ENCODE data around the gene PXDN.

Gene PXDN

DNA sequence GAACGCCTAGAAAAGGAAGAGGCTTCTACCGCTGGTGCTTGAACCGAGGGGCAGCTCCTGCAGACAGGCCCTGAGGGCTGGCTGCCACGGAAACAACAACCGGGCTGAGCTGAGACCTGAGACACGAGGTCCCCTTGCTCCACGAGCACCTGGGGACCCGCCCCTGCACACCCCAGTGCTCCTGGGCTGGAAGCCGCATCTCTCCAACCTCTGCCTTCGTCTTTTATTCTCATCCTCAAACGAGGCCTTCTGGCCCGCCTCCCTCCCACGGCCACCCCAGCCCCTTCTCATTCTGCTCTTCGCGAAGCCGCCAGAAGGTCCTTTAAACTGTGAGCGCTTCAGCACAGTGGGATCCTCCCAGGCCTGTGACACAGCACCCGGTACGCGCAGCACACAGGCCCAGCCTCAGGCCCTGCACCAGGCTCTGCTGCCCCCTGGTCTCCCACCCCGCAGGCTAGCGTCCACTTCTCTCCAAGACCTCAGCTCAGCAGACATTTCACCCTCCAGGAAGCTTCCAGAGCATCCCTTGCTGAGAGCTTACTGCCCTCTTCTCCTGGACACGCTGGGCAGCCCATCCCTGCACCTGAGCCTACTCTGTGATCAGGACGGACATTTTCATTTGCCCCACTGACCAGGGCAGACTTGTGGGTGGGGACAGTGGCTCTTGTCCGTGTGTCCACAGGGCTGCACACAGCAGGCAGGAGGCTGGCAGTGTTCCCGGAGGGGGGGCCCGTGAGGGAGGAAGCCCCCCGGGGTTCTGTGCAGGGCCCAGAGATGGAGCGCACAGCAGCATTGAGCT, 149.7 kb downstream of the PXDN start:
- Histone ChIP-seq H3K9me3 (ENCODE audit: control insufficient read depth, low read length) (no peaks in the 10 kb centered on the region), H3K4me3 (ENCODE audit: insufficient read depth, low read depth, low read length, poor library complexity, severe bottlenecking) (no peak overlapping the region), H3K27me3 (replicated peaks; ENCODE audit: control insufficient read depth, insufficient read depth, low read length, poor library complexity, severe bottlenecking) (no peaks in the 10 kb centered on the region), H3K36me3 (ENCODE audit: control insufficient read depth, insufficient read depth, low read length) (no peaks in the 10 kb centered on the region), H3K4me1 (ENCODE audit: control insufficient read depth, insufficient read depth, low read length, poor library complexity, severe bottlenecking) (no peaks in the 10 kb centered on the region), H3K27ac (ENCODE audit: insufficient read depth, low read length, poor library complexity, severe bottlenecking) (no peak overlapping the region)
- no peak for DNase-seq

- Histone ChIP-seq H3K27me3 (replicated peaks; ENCODE audit: control insufficient read depth, insufficient read depth, low read length, poor library complexity, severe bottlenecking) (no peaks in the 10 kb centered on the region), H3K9me3 (ENCODE audit: control insufficient read depth, low read length) (no peaks in the 10 kb centered on the region), H3K4me1 (ENCODE audit: control insufficient read depth, insufficient read depth, low read length, poor library complexity, severe bottlenecking) (no peaks in the 10 kb centered on the region), H3K27ac (ENCODE audit: insufficient read depth, low read length, poor library complexity, severe bottlenecking) (no peak overlapping the region), H3K4me3 (ENCODE audit: insufficient read depth, low read depth, low read length, poor library complexity, severe bottlenecking) (no peak overlapping the region), H3K36me3 (ENCODE audit: control insufficient read depth, insufficient read depth, low read length) (no peaks in the 10 kb centered on the region)
- DNase-seq = no peak
These were observed 150.3 kb downstream of the PXDN start for GRCh38 chr2:1594123-1594372.

GRCh38 chr2:1593371-1594122, 150.8 kb downstream of the PXDN start:
- no peaks in the 10 kb centered on the region for H3K36me3 ChIP-seq (ENCODE audit: control insufficient read depth, insufficient read depth, low read length)
- no peak overlapping the region for H3K4me3 ChIP-seq (ENCODE audit: insufficient read depth, low read depth, low read length, poor library complexity, severe bottlenecking)
- H3K27me3 ChIP-seq (replicated peaks; ENCODE audit: control insufficient read depth, insufficient read depth, low read length, poor library complexity, severe bottlenecking) = no peaks in the 10 kb centered on the region
- H3K4me1 ChIP-seq (ENCODE audit: control insufficient read depth, insufficient read depth, low read length, poor library complexity, severe bottlenecking) = no peaks in the 10 kb centered on the region
- DNase-seq = no peak
- no peak overlapping the region for H3K27ac ChIP-seq (ENCODE audit: insufficient read depth, low read length, poor library complexity, severe bottlenecking)
- no peaks in the 10 kb centered on the region for H3K9me3 ChIP-seq (ENCODE audit: control insufficient read depth, low read length)

DNA sequence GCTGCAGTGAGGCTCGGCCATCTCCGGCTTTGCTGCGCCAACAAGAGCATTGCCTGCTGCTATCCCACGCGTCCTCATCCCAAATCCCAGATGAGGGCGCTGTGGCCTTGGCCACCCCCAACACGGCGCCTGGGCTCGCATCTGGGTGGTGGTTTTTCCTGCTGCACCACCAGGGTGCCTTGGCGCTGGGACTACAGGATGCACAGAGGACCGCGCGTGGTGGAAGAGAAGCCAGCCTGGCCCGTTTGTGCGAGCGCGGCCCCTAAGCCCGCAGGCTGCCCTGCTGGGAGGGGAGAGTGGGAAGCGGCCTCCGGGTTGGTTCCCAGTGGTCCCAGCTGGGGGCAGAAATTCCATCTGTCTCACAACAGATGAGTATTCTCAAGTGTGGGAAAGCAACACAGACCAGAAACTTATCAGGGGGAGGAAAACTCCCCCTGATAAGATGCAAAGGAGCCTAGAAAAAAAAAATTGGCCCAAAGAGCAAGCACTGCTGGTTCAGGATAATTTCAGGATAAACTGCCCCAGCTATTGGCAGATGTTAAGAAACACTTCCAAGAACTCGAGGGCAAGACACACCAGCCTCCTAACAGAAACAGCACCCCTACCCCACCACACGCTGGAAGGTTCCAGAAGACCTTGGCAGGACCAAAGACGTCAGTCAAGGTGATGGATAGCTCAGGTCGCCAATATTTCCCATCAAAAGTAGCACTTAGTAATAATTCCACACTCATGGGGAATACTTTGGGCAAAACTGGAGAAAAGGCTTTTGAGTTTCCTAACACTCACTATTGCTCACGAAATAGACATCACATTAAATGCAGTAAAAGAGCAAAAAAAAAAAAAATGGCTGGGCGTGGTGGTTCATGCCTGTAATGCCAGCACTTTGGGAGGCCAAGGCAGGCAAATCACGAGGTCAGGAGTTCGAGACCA, 152.1 kb downstream of the PXDN start:
- no peaks in the 10 kb centered on the region for H3K9me3 ChIP-seq (ENCODE audit: control insufficient read depth, low read length)
- no peaks in the 10 kb centered on the region for H3K27me3 ChIP-seq (replicated peaks; ENCODE audit: control insufficient read depth, insufficient read depth, low read length, poor library complexity, severe bottlenecking)
- H3K4me3 ChIP-seq (ENCODE audit: insufficient read depth, low read depth, low read length, poor library complexity, severe bottlenecking) = no peak overlapping the region
- H3K36me3 ChIP-seq (ENCODE audit: control insufficient read depth, insufficient read depth, low read length) = no peaks in the 10 kb centered on the region
- H3K4me1 ChIP-seq (ENCODE audit: control insufficient read depth, insufficient read depth, low read length, poor library complexity, severe bottlenecking) = no peaks in the 10 kb centered on the region
- no peak overlapping the region for H3K27ac ChIP-seq (ENCODE audit: insufficient read depth, low read length, poor library complexity, severe bottlenecking)
- no peak for DNase-seq

- no peaks in the 10 kb centered on the region for H3K27me3 ChIP-seq (replicated peaks; ENCODE audit: control insufficient read depth, insufficient read depth, low read length, poor library complexity, severe bottlenecking)
- no peak overlapping the region for H3K4me3 ChIP-seq (ENCODE audit: insufficient read depth, low read depth, low read length, poor library complexity, severe bottlenecking)
- H3K27ac ChIP-seq (ENCODE audit: insufficient read depth, low read length, poor library complexity, severe bottlenecking) = no peak overlapping the region
- H3K4me1 ChIP-seq (ENCODE audit: control insufficient read depth, insufficient read depth, low read length, poor library complexity, severe bottlenecking) = no peaks in the 10 kb centered on the region
- DNase-seq = no peak
- H3K9me3 ChIP-seq (ENCODE audit: control insufficient read depth, low read length) = no peaks in the 10 kb centered on the region
- no peaks in the 10 kb centered on the region for H3K36me3 ChIP-seq (ENCODE audit: control insufficient read depth, insufficient read depth, low read length)
These were observed 152.9 kb downstream of the PXDN start for GRCh38 chr2:1591461-1591770.

DNA sequence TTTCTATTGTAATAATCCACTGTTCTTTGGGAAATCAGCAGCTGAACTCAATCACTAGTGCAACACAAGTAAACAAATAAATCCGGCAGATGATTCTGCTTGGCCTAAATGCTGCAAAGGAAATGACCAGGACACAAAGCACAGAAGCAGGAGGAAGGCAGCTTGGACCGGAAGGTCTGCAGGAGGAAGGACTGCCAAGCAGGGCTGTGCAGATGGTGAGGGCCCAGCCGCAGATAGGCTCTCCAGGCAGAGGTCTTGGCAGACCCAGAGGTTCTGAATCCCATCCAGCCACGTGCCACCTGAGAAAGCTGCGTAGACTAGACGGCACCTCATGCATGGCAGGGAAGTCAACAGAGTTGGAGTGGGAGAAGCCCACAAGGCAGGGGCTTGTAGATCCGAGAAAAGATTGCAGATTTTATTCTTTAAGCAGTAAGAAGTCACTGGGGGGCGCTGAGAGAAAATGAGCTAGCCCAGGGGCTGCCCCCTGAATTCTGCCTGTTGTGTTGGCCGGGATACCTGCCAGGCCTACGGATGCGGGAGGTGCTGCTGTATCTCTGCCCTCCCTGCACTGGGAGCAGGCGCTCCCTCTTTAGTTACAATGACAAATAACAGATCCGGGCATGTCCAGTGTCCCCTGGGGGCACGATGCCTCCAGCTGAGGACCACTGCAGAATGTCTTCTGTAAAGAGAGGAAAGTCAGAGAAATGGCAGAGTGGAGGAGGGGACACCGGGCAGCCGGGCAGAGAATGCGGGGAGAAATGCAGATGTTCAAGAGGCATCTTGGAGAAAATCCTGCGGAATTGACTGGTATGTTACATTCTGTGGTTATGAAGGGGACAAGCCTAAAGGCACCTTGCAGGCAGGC, 153.5 kb downstream of the PXDN start:
- no peak for DNase-seq
- H3K36me3 ChIP-seq (ENCODE audit: control insufficient read depth, insufficient read depth, low read length) = no peaks in the 10 kb centered on the region
- H3K4me3 ChIP-seq (ENCODE audit: insufficient read depth, low read depth, low read length, poor library complexity, severe bottlenecking) = no peak overlapping the region
- no peaks in the 10 kb centered on the region for H3K4me1 ChIP-seq (ENCODE audit: control insufficient read depth, insufficient read depth, low read length, poor library complexity, severe bottlenecking)
- H3K27ac ChIP-seq (ENCODE audit: insufficient read depth, low read length, poor library complexity, severe bottlenecking) = no peak overlapping the region
- no peaks in the 10 kb centered on the region for H3K9me3 ChIP-seq (ENCODE audit: control insufficient read depth, low read length)
- no peaks in the 10 kb centered on the region for H3K27me3 ChIP-seq (replicated peaks; ENCODE audit: control insufficient read depth, insufficient read depth, low read length, poor library complexity, severe bottlenecking)

- no peaks in the 10 kb centered on the region for H3K4me1 ChIP-seq (ENCODE audit: control insufficient read depth, insufficient read depth, low read length, poor library complexity, severe bottlenecking)
- DNase-seq = no peak
- H3K9me3 ChIP-seq (ENCODE audit: control insufficient read depth, low read length) = no peaks in the 10 kb centered on the region
- H3K36me3 ChIP-seq (ENCODE audit: control insufficient read depth, insufficient read depth, low read length) = no peaks in the 10 kb centered on the region
- no peak overlapping the region for H3K4me3 ChIP-seq (ENCODE audit: insufficient read depth, low read depth, low read length, poor library complexity, severe bottlenecking)
- H3K27ac ChIP-seq (ENCODE audit: insufficient read depth, low read length, poor library complexity, severe bottlenecking) = no peak overlapping the region
- no peaks in the 10 kb centered on the region for H3K27me3 ChIP-seq (replicated peaks; ENCODE audit: control insufficient read depth, insufficient read depth, low read length, poor library complexity, severe bottlenecking)
These were observed 155.2 kb downstream of the PXDN start for GRCh38 chr2:1588978-1589621.

DNA sequence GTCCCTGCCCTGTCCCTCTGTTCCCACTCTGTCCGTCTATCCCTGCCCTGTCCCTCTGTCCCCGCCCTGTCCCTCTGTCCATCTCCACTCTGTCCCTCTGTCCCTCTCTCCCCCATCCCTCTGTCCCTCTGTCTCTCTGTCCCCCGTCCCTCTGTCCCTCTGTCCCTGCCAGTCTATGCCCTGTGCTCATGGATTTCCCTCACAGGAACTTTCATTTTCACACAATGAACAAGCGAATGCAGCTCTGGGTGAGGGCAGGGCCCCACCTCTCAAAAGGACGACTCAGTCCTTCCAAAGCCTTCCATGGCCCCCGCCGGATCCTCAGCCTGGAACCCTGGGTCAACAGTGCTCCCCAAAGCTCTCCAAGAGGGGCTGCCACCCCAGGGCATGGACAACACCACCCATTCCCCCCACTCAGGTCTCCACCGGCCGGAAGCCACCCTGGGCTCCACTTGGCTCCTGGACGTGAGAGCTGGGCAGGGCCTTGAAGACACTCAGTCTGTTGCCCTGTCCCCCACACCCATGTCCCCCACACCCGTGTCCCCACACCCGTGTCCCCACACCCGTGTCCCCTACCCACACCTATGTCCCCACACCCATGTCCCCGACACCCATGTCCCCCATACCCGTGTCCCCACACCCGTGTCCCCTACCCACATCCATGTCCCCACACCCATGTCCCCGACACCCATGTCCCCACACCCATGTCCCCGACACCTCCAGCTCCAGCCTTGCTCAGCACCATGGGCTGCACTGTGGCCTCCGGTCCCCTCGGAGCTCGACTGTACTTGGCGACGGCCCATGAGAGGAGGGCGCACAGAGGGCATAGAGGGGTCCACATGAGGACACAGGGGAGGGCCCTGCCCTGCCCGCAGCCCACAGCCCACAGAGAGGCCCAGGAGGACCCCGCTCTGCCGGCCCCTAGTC, 156.0 kb downstream of the PXDN start:
- Histone ChIP-seq H3K27me3 (replicated peaks; ENCODE audit: control insufficient read depth, insufficient read depth, low read length, poor library complexity, severe bottlenecking) (no peaks in the 10 kb centered on the region), H3K27ac (ENCODE audit: insufficient read depth, low read length, poor library complexity, severe bottlenecking) (no peak overlapping the region), H3K9me3 (ENCODE audit: control insufficient read depth, low read length) (no peaks in the 10 kb centered on the region), H3K4me1 (ENCODE audit: control insufficient read depth, insufficient read depth, low read length, poor library complexity, severe bottlenecking) (no peaks in the 10 kb centered on the region), H3K4me3 (ENCODE audit: insufficient read depth, low read depth, low read length, poor library complexity, severe bottlenecking) (no peak overlapping the region), H3K36me3 (ENCODE audit: control insufficient read depth, insufficient read depth, low read length) (no peaks in the 10 kb centered on the region)
- no peak for DNase-seq

All from effector memory CD4-positive, alpha-beta T cell (primary cell).